Colonic mucosa (tissue), 4 donors: Measurements from ENCODE around the gene CFAP20. TPM values are rescaled to one million over a fixed set of nuclear protein-coding genes. Genes with fewer than 3 reads are reported as not detected.

Experiments
- DNase-seq: peaks from one replicate; pipeline ENCODE4 v3.0.0-alpha.2; 2020
- H3K27ac ChIP-seq: fragments of 200-600 bp; one replicate; pipeline ENCODE4 v1.8.0; 2021
- H3K27me3 ChIP-seq: fragments of 200-600 bp; one replicate; pipeline ENCODE4 v1.8.0; 2021
- H3K36me3 ChIP-seq: fragments of 200-600 bp; one replicate; pipeline ENCODE4 v1.8.0; 2021
- H3K4me1 ChIP-seq: fragments of 200-600 bp; one replicate; pipeline ENCODE4 v1.8.0; 2021; ENCODE audit warnings: mild to moderate bottlenecking
- H3K4me3 ChIP-seq: fragments of 200-600 bp; one replicate; pipeline ENCODE4 v1.8.0; 2021
- H3K9ac ChIP-seq, 2 donors: one replicate each; pipeline ENCODE4 v1.7.0; 2013; ENCODE audit warnings: control low read depth in 2 of 2, low read depth in 2 of 2, low read length in 2 of 2
- H3K9me3 ChIP-seq: fragments of 200-600 bp; one replicate; pipeline ENCODE4 v1.8.0; 2021
- CTCF ChIP-seq: fragments of 200-600 bp; IDR thresholded peaks from one replicate; pipeline ENCODE4 v1.8.0; 2022; ENCODE audit warnings: antibody characterized with exemption, mild to moderate bottlenecking
- intact Hi-C: fragments of 100-400 bp; cut with DNase I; formaldehyde crosslinking; loops from one replicate; pipeline ENCODE4 v1.14.1; 2022
- total RNA-seq, 2 donors: library from RNA; stranded (reverse); fragmentation: NEBNext Ultra II Directional in 1 of 2; extraction: Animal tissue kit (Norgen Biotek cat#: 25700) in 1 of 2; gene quantifications; one replicate each; pipeline ENCODE4 v1.2.1, GENCODE V29; 2021
- donor health status: healthy.
- donor health status: DM: no; HTN: no; CAD: no.
- donor health status: DM: no; HTN: no; CAD: no.

The CFAP20 gene
- total RNA-seq, 2 donors from 2014 or later = 26.7 to 32.1 TPM

- no peak for DNase-seq
- peak overlapping the region; percentile 65 for H3K27ac ChIP-seq
- H3K9me3 ChIP-seq = no peaks in the 10 kb centered on the region
- H3K36me3 ChIP-seq = no peaks in the 10 kb centered on the region
- no peak for TF ChIP-seq CTCF
- peak overlapping the region; percentile 53 for H3K4me3 ChIP-seq
- H3K4me1 ChIP-seq = peaks cover 27% of the 10 kb centered on the region
- H3K27me3 ChIP-seq = no peaks in the 10 kb centered on the region
- H3K9ac ChIP-seq = peak overlapping the region; percentile 82 to 93
- intact Hi-C loops = no loop called here
Measured at GRCh38 chr16:58128711-58129096, 477 bp downstream of the CFAP20 start.

- Histone ChIP-seq H3K9ac (peak overlapping the region; percentile 37 to 93), H3K36me3 (no peaks in the 10 kb centered on the region), H3K27ac (peak overlapping the region; percentile 65), H3K4me1 (peaks cover 29% of the 10 kb centered on the region), H3K9me3 (no peaks in the 10 kb centered on the region), H3K27me3 (no peaks in the 10 kb centered on the region), H3K4me3 (peak overlapping the region; percentile 53)
- DNase-seq = peak; percentile 38
- intact Hi-C loops = no loop called here
- no peak for TF ChIP-seq CTCF
Measured at GRCh38 chr16:58128181-58128631, 975 bp downstream of the CFAP20 start.

- H3K4me1 ChIP-seq = peaks cover 29% of the 10 kb centered on the region
Measured at GRCh38 chr16:58127634-58128033, 1.5 kb downstream of the CFAP20 start.

GRCh38 chr16:58127033-58127556 lies 2.1 kb downstream of the CFAP20 start:
- no peak overlapping the region for H3K4me3 ChIP-seq
- no peak for DNase-seq
- H3K36me3 ChIP-seq = no peaks in the 10 kb centered on the region
- H3K27ac ChIP-seq = no peak overlapping the region
- H3K4me1 ChIP-seq = peaks cover 29% of the 10 kb centered on the region
- intact Hi-C loops = no loop called here
- H3K27me3 ChIP-seq = no peaks in the 10 kb centered on the region
- TF ChIP-seq CTCF = no peak
- peak overlapping the region; percentile 37 to 93 for H3K9ac ChIP-seq
- H3K9me3 ChIP-seq = no peaks in the 10 kb centered on the region

More at GRCh38 chr16:58127634-58128033, 1.5 kb downstream of the CFAP20 start:
- intact Hi-C loops = no loop called here
- no peak for TF ChIP-seq CTCF
- Histone ChIP-seq H3K9ac (peak overlapping the region; percentile 37 to 93), H3K36me3 (no peaks in the 10 kb centered on the region), H3K9me3 (no peaks in the 10 kb centered on the region), H3K27ac (peak overlapping the region; percentile 65), H3K4me3 (peak overlapping the region; percentile 53), H3K27me3 (no peaks in the 10 kb centered on the region)
- DNase-seq = no peak

GRCh38 chr16:58126451-58126961 lies 2.7 kb downstream of the CFAP20 start:
- TF ChIP-seq CTCF = no peak
- peak overlapping the region in 1 of 2 donors; percentile 93 for H3K9ac ChIP-seq
- DNase-seq = no peak
- H3K9me3 ChIP-seq = no peaks in the 10 kb centered on the region
- H3K36me3 ChIP-seq = no peaks in the 10 kb centered on the region
- H3K4me1 ChIP-seq = peaks cover 29% of the 10 kb centered on the region
- H3K27me3 ChIP-seq = no peaks in the 10 kb centered on the region
- no peak overlapping the region for H3K27ac ChIP-seq
- intact Hi-C loops = no loop called here
- H3K4me3 ChIP-seq = no peak overlapping the region
